Colon (tissue), 2 donors: Measurements from ENCODE around the gene MTX2.

Source experiments
- FAIRE-seq: peaks from 2 replicates; lab custom pipeline; 2012; peaks lifted over from hg19 to GRCh38; lab: Jason Lieb, UNC
- donor health status: control.
- donor health status: control.

MTX2 gene

GRCh38 chr2:176380341-176380740, 111.1 kb downstream of the MTX2 start:
- FAIRE-seq: no peak

GRCh38 chr2:176383100-176383499, 113.9 kb downstream of the MTX2 start:
- FAIRE-seq: no peak

- FAIRE-seq: no peak
Measured at GRCh38 chr2:176383836-176384442, 114.7 kb downstream of the MTX2 start.

GRCh38 chr2:176385219-176385759, 116.0 kb downstream of the MTX2 start:
- FAIRE-seq: no peak

- FAIRE-seq: no peak
Measured at GRCh38 chr2:176385838-176386237, 116.6 kb downstream of the MTX2 start.
